Gastroesophageal sphincter (tissue), 4 donors: ENCODE measurements around the gene LZTS3. TPM values are rescaled to one million over a fixed set of nuclear protein-coding genes. Genes with fewer than 3 reads are reported as not detected.

Experiments used
- ATAC-seq: fragments of 150-250 bp; one replicate; pipeline ENCODE4 v1.9.1; 2016; ENCODE audit warnings: mild to moderate bottlenecking, moderate library complexity
- H3K27ac ChIP-seq, 4 donors: fragments of 200-600 bp; sonication (generic) in 3 of 4; 1 replicate in 3 of 4; 2 replicates in 1 of 4; pipeline ENCODE4 v1.5.1; 2016 to 2019
- H3K27me3 ChIP-seq: fragments of 200-600 bp; sonication (generic); one replicate; pipeline ENCODE4 v1.5.1; 2019
- H3K36me3 ChIP-seq, 2 donors: fragments of 200-600 bp; sonication (generic); one replicate each; pipeline ENCODE4 v1.5.1; 2019; ENCODE audit warnings: control low read depth in 1 of 2
- H3K4me1 ChIP-seq, 3 donors: fragments of 200-600 bp; sonication (generic); 1 replicate in 2 of 3; 2 replicates in 1 of 3; pipeline ENCODE4 v1.5.1; 2016 to 2019; ENCODE audit warnings: control low read depth in 2 of 3
- H3K4me3 ChIP-seq, 2 donors: fragments of 200-600 bp; sonication (generic); one replicate each; pipeline ENCODE4 v1.5.1; 2019; ENCODE audit warnings: mild to moderate bottlenecking in 1 of 2, moderate library complexity in 1 of 2
- H3K9me3 ChIP-seq, 3 donors: fragments of 200-600 bp; sonication (generic); one replicate each; pipeline ENCODE4 v1.5.1; 2017 to 2019; ENCODE audit warnings: control low read depth in 2 of 3
- CTCF ChIP-seq, 4 experiments: fragments of 200-600 bp in 2 of 4; fragments of 450-650 bp in 2 of 4; sonication (generic) in 1 of 4; IDR thresholded peaks; one replicate each; pipeline ENCODE4 v1.5.1; 2017 to 2019; ENCODE audit warnings: antibody characterized with exemption in 4 of 4, mild to moderate bottlenecking in 2 of 4, moderate library complexity in 2 of 4
- EP300 ChIP-seq: sonication (generic); formaldehyde crosslinking; IDR thresholded peaks from one replicate; pipeline ENCODE4 v1.6.1; 2017; ENCODE audit warnings: antibody characterized with exemption, mild to moderate bottlenecking
- POLR2A ChIP-seq, 2 donors: fragments of 450-650 bp; IDR thresholded peaks; one replicate each; pipeline ENCODE4 v1.6.1; 2017; ENCODE audit warnings: antibody characterized with exemption in 2 of 2, mild to moderate bottlenecking in 2 of 2, moderate library complexity in 1 of 2
- POLR2AphosphoS5 ChIP-seq: sonication (generic); formaldehyde crosslinking; IDR thresholded peaks from one replicate; pipeline ENCODE4 v1.6.1; 2017; ENCODE audit warnings: antibody characterized with exemption
- WGBS, 2 donors: methylation state at CpG; one replicate each; pipeline ENCODE4 v1.1.5; 2018; ENCODE audit warnings: low coverage in 1 of 2; 5-methylcytosine and 5-hydroxymethylcytosine counted together
- total RNA-seq, 4 donors: library from RNA; depleted of rRNA; stranded (reverse); fragments of >200 nt; gene quantifications; one replicate each; pipeline ENCODE4 v1.1.0, GENCODE V29; 2016

The LZTS3 gene
- total RNA-seq, 4 donors from 2014 or later, result 11.3 to 17.0 (median 12.2) TPM

DNA sequence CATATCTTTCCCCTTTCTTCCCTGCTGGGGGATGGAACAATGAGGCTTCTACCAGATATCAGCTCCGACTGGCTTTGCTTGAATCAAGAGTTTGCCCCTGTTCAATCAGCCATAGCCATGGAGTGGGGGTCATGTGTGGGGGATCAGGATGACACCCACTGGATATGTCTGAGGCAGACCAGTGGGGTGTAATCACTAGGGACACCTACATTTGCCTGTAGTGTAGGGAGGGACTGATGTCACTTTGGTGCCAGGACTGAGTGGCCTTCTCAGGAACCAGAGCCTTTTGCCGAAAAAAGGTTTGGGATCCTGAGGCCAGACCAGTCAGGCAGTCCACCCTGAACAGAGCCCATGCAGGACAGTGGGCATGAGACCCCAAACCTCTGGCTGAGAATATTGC lies 37.0 kb upstream of the LZTS3 start:
- peaks cover 0 to 23% (median 10%) of the 10 kb centered on the region in 3 donors for H3K4me1 ChIP-seq
- H3K9me3 ChIP-seq, result no peaks in the 10 kb centered on the region
- H3K36me3 ChIP-seq, result peaks cover 0 to 23% of the 10 kb centered on the region in 2 donors
- H3K27ac ChIP-seq, result no peak overlapping the region
- TF ChIP-seq CTCF (IDR thresholded peaks at IDR 0.05), result no peak
- TF ChIP-seq POLR2AphosphoS5, result no peak
- no peak for TF ChIP-seq EP300
- no peak for TF ChIP-seq POLR2A (IDR thresholded peaks at IDR 0.05)
- no peaks in the 10 kb centered on the region for H3K27me3 ChIP-seq
- ATAC-seq, result no peak
- peak overlapping the region; percentile 89 to 93 for H3K4me3 ChIP-seq
- WGBS, 2 donors, result no CpG with 5 or more reads among the region's 2 CpGs

GRCh38 chr20:3209946-3210317 lies 36.6 kb upstream of the LZTS3 start:
- peak overlapping the region; percentile 89 to 93 for H3K4me3 ChIP-seq
- TF ChIP-seq EP300 (no peak), CTCF (IDR thresholded peaks at IDR 0.05) (no peak), POLR2A (IDR thresholded peaks at IDR 0.05) (no peak), POLR2AphosphoS5 (no peak)
- H3K4me1 ChIP-seq, result peaks cover 0 to 24% (median 10%) of the 10 kb centered on the region in 3 donors
- peak; percentile 22 for ATAC-seq
- H3K36me3 ChIP-seq, result peaks cover 0 to 19% of the 10 kb centered on the region in 2 donors
- WGBS, 2 donors, result 0 to 7% methylated on average over 1 to 4 of the region's 10 CpGs
- peak overlapping the region in 3 of 4 donors; percentile 72 to 87 (median 83) for H3K27ac ChIP-seq
- H3K27me3 ChIP-seq, result no peaks in the 10 kb centered on the region
- no peaks in the 10 kb centered on the region for H3K9me3 ChIP-seq

GRCh38 chr20:3209257-3209945 lies 36.1 kb upstream of the LZTS3 start, which contains the start of gene ITPA:
Gene ITPA, plus strand, starts transcription at chr20:3209498. Its CDS starts 54 bp downstream, at chr20:3209552.
- ATAC-seq, result peak; percentile 47
- peaks cover 0 to 29% (median 10%) of the 10 kb centered on the region in 3 donors for H3K4me1 ChIP-seq
- H3K4me3 ChIP-seq, result peak within 1 kb of the TSS; percentile 89 to 93
- WGBS, 2 donors, result 0 to 1% methylated on average over 10 to 20 of the region's 48 CpGs
- no peak for TF ChIP-seq EP300
- TF ChIP-seq POLR2AphosphoS5, result no peak
- TF ChIP-seq CTCF (IDR thresholded peaks at IDR 0.05), result peak in 1 of 4 experiments; percentile 20
- no peak for TF ChIP-seq POLR2A (IDR thresholded peaks at IDR 0.05)
- H3K27ac ChIP-seq, result peak within 1 kb of the TSS; percentile 31 to 87 (median 78)
- H3K36me3 ChIP-seq, result peaks cover 0 to 14% of the 10 kb centered on the region in 2 donors
- no peaks in the 10 kb centered on the region for H3K9me3 ChIP-seq
- H3K27me3 ChIP-seq, result no peaks in the 10 kb centered on the region

- whole genome bisulfite sequencing, 2 donors, result 0 to 1% methylated on average over 2 to 7 of the region's 10 CpGs
- H3K4me3 ChIP-seq, result peak overlapping the region; percentile 89 to 93
- no peak for ATAC-seq
- TF ChIP-seq CTCF (IDR thresholded peaks at IDR 0.05) (no peak), EP300 (no peak), POLR2AphosphoS5 (no peak), POLR2A (IDR thresholded peaks at IDR 0.05) (no peak)
- H3K27me3 ChIP-seq, result no peaks in the 10 kb centered on the region
- H3K9me3 ChIP-seq, result no peaks in the 10 kb centered on the region
- peaks cover 0 to 31% (median 10%) of the 10 kb centered on the region in 3 donors for H3K4me1 ChIP-seq
- peaks cover 0 to 10% of the 10 kb centered on the region in 2 donors for H3K36me3 ChIP-seq
- peak overlapping the region in 3 of 4 donors; percentile 72 to 87 (median 83) for H3K27ac ChIP-seq
Measured at GRCh38 chr20:3208786-3209256, 35.5 kb upstream of the LZTS3 start.
